Measurements from ENCODE around the gene MYEF2. TPM values are rescaled to one million over a fixed set of nuclear protein-coding genes. Genes with fewer than 3 reads are reported as not detected.

MYEF2 gene
- polyA plus RNA-seq, 3 donors: 0.37 TPM; not detected in 2

DNA sequence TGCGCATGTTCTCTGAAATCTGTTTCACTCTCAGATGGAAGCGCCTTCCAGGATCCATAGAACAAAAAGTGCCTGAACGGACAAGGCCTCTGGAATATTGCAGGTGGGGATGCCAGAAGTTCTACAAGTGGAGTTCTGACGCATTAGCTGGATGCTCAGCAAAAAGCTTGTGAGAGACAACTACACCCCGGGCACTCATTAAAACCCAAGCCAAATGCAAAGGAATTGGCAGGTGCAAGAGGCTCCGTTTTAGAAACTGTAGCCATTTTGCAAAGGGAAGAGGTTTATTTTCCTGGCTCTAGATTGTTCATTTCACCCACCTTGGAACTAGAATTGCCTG lies 92.5 kb downstream of the MYEF2 start:
- H3K9me3 ChIP-seq (replicated peaks in 1 of 2; ENCODE audit: control insufficient read depth in 1 of 2, insufficient read depth in 1 of 2, low read length in 2 of 2): no peaks in the 10 kb centered on the region
- Mint-ChIP-seq H3K36me3 (no peaks in the 10 kb centered on the region), H3K4me1 (no peaks in the 10 kb centered on the region), H3K4me3 (no peak overlapping the region), H3K27ac (no peak overlapping the region), H3K9me3 (no peaks in the 10 kb centered on the region), H3K27me3 (ENCODE audit: low read depth in 3 of 3) (peaks cover 0 to 7% (median 5%) of the 10 kb centered on the region in 3 donors)
- H3K79me2 ChIP-seq (ENCODE audit: insufficient read depth, low read length): no peaks in the 10 kb centered on the region
- intact Hi-C loops (cut with micrococcal nuclease): no loop called here
- H3K9ac ChIP-seq (ENCODE audit: insufficient read depth, low read length, poor library complexity, severe bottlenecking): no peak overlapping the region
- H3K36me3 ChIP-seq (replicated peaks in 1 of 2; ENCODE audit: control insufficient read depth in 1 of 2, insufficient read depth in 2 of 2, low read length in 2 of 2): no peaks in the 10 kb centered on the region
- peaks cover 0 to 3% of the 10 kb centered on the region in 2 donors for H3K27me3 ChIP-seq (ENCODE audit: control insufficient read depth in 2 of 2, insufficient read depth in 2 of 2, low read length in 2 of 2)
- no peak overlapping the region for H3K4me2 ChIP-seq (replicated peaks; ENCODE audit: extremely low read depth, low read length, poor library complexity, severe bottlenecking)
- no peak overlapping the region for H2AFZ ChIP-seq (ENCODE audit: insufficient read depth, low read depth, low read length, poor library complexity, severe bottlenecking)
- no peaks in the 10 kb centered on the region for H4K20me1 ChIP-seq (ENCODE audit: insufficient read depth, low read length)
- TF ChIP-seq, protein P1, sequence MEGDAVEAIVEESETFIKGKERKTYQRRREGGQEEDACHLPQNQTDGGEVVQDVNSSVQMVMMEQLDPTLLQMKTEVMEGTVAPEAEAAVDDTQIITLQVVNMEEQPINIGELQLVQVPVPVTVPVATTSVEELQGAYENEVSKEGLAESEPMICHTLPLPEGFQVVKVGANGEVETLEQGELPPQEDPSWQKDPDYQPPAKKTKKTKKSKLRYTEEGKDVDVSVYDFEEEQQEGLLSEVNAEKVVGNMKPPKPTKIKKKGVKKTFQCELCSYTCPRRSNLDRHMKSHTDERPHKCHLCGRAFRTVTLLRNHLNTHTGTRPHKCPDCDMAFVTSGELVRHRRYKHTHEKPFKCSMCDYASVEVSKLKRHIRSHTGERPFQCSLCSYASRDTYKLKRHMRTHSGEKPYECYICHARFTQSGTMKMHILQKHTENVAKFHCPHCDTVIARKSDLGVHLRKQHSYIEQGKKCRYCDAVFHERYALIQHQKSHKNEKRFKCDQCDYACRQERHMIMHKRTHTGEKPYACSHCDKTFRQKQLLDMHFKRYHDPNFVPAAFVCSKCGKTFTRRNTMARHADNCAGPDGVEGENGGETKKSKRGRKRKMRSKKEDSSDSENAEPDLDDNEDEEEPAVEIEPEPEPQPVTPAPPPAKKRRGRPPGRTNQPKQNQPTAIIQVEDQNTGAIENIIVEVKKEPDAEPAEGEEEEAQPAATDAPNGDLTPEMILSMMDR (IDR thresholded peaks at IDR 0.05): no peak
- no peaks in the 10 kb centered on the region for H3K4me1 ChIP-seq (ENCODE audit: control insufficient read depth in 1 of 2, insufficient read depth in 2 of 2, low read length in 2 of 2)
- WGBS (ENCODE audit: insufficient coverage): 94% methylated on average over 3 of the region's 6 CpGs
- DNase-seq: no peak
- H3K27ac ChIP-seq (ENCODE audit: low read depth in 1 of 2, low read length in 2 of 2): no peak overlapping the region
- no peak overlapping the region for H3K4me3 ChIP-seq (replicated peaks in 1 of 3; ENCODE audit: low read depth in 2 of 3, low read length in 3 of 3)

DNA sequence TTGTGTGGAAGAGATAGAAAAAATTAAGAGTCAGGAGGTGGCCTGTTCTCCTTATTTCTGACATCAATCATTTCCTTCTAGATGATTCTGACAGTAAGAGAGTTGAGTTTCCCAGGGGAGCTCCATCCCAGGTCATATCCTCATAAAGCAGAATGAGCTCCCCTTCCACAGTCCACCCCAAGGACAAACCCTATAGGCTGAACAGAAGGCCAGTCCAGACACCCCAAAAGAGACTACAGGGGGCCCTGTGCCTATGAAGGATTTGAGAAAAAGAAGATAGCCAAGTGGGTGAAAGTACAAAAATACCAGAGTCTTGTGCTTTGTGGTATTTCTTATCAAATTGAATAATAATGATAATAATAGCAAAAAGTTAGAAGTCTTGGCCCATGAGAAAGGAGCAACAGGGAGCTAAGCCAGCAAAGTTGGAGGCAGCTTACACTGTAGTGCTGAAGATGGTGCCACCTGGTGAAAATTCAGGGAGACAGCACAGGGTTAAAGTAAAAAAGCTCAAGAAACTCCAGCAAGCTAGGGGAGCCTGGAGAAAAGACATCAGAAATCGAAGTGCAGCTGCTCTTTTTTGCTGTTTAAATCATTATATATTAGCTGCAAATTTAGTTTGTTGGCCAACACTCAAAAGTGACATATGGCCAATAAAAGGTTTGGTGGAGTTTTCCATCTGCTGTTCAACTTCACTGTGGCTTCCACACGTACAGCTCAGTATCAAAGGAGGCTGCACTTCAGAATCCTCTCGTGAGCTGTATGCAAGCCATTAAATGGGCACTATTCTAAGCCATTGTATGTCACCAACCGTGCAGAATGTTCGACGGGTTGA lies 93.1 kb downstream of the MYEF2 start:
- no peak overlapping the region for H2AFZ ChIP-seq (ENCODE audit: insufficient read depth, low read depth, low read length, poor library complexity, severe bottlenecking)
- TF ChIP-seq, protein P1 (IDR thresholded peaks at IDR 0.05): no peak
- H3K9me3 ChIP-seq (replicated peaks in 1 of 2; ENCODE audit: control insufficient read depth in 1 of 2, insufficient read depth in 1 of 2, low read length in 2 of 2): no peaks in the 10 kb centered on the region
- no peaks in the 10 kb centered on the region for H3K79me2 ChIP-seq (ENCODE audit: insufficient read depth, low read length)
- no peak for DNase-seq
- no peak overlapping the region for H3K27ac ChIP-seq (ENCODE audit: low read depth in 1 of 2, low read length in 2 of 2)
- H3K4me2 ChIP-seq (replicated peaks; ENCODE audit: extremely low read depth, low read length, poor library complexity, severe bottlenecking): no peak overlapping the region
- intact Hi-C loops (cut with micrococcal nuclease): no loop called here
- peaks cover 0 to 8% (median 2%) of the 10 kb centered on the region in 3 donors for H3K27me3 Mint-ChIP-seq (ENCODE audit: low read depth in 3 of 3)
- no peak overlapping the region for H3K27ac Mint-ChIP-seq
- H3K4me3 Mint-ChIP-seq: no peak overlapping the region
- no peaks in the 10 kb centered on the region for H3K36me3 ChIP-seq (replicated peaks in 1 of 2; ENCODE audit: control insufficient read depth in 1 of 2, insufficient read depth in 2 of 2, low read length in 2 of 2)
- H3K36me3 Mint-ChIP-seq: no peaks in the 10 kb centered on the region
- H3K27me3 ChIP-seq (ENCODE audit: control insufficient read depth in 2 of 2, insufficient read depth in 2 of 2, low read length in 2 of 2): peaks cover 0 to under 1% of the 10 kb centered on the region in 2 donors
- 91% methylated on average over 5 of the region's 6 CpGs for WGBS (ENCODE audit: insufficient coverage)
- no peaks in the 10 kb centered on the region for H3K9me3 Mint-ChIP-seq
- no peaks in the 10 kb centered on the region for H4K20me1 ChIP-seq (ENCODE audit: insufficient read depth, low read length)
- H3K4me1 Mint-ChIP-seq: no peaks in the 10 kb centered on the region
- no peak overlapping the region for H3K9ac ChIP-seq (ENCODE audit: insufficient read depth, low read length, poor library complexity, severe bottlenecking)
- no peak overlapping the region for H3K4me3 ChIP-seq (replicated peaks in 1 of 3; ENCODE audit: low read depth in 2 of 3, low read length in 3 of 3)
- no peaks in the 10 kb centered on the region for H3K4me1 ChIP-seq (ENCODE audit: control insufficient read depth in 1 of 2, insufficient read depth in 2 of 2, low read length in 2 of 2)

Other genes starting within 250 kb of the MYEF2 start
- gene SLC24A5, start 57.3 kb downstream of the MYEF2 start, polyA plus RNA-seq: not detected
- gene CTXN2, start 13.4 kb upstream of the MYEF2 start, polyA plus RNA-seq: not detected
- gene SLC12A1, start 28.0 kb upstream of the MYEF2 start, polyA plus RNA-seq: not detected
- 10 to 100 TPM; 43.8 to 71.9 (median 62.3) TPM for gene DUT, start 153.1 kb upstream of the MYEF2 start, polyA plus RNA-seq